ENCODE results near the gene IL24. TPM values are rescaled to one million over a fixed set of nuclear protein-coding genes. Genes with fewer than 3 reads are reported as not detected.

IL24 gene
- total RNA-seq, 6 donors from 2014 or later, result 0.24 TPM; not detected in 5

DNA sequence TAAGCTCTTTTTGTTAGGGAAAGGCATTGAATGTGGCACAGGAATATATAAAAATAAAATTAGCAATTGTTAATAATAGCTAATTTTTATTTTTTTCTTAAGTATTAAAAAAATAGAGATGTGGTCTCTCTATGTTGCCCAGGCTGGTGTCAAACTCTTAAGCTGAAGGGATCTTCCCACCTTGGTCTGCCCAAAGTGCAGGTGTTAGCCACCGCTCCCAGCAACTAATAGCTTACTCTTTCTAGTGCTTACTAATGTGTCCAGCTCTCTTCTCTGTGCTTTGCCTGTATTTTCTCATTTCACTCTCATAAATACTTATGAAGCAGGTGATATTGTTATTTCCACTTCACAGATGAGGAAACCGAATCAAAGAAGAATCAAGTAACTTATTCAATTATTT lies 13.4 kb upstream of the IL24 start:
- H3K27ac ChIP-seq, result no peak overlapping the region
- 88 to 95% methylated on average over 2 of the region's 2 CpGs for WGBS, 2 donors
- ATAC-seq (ENCODE audit: low FRiP score in 2 of 2) (no peak), DNase-seq (no peak)
- H3K36me3 ChIP-seq, result no peaks in the 10 kb centered on the region
- TF ChIP-seq EP300 (IDR thresholded peaks at IDR 0.05) (no peak), POLR2AphosphoS5 (IDR thresholded peaks at IDR 0.05) (no peak), POLR2A (IDR thresholded peaks at IDR 0.05) (no peak)
- TF ChIP-seq, protein P1, sequence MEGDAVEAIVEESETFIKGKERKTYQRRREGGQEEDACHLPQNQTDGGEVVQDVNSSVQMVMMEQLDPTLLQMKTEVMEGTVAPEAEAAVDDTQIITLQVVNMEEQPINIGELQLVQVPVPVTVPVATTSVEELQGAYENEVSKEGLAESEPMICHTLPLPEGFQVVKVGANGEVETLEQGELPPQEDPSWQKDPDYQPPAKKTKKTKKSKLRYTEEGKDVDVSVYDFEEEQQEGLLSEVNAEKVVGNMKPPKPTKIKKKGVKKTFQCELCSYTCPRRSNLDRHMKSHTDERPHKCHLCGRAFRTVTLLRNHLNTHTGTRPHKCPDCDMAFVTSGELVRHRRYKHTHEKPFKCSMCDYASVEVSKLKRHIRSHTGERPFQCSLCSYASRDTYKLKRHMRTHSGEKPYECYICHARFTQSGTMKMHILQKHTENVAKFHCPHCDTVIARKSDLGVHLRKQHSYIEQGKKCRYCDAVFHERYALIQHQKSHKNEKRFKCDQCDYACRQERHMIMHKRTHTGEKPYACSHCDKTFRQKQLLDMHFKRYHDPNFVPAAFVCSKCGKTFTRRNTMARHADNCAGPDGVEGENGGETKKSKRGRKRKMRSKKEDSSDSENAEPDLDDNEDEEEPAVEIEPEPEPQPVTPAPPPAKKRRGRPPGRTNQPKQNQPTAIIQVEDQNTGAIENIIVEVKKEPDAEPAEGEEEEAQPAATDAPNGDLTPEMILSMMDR (IDR thresholded peaks at IDR 0.05), result no peak
- no peak overlapping the region for H3K4me3 ChIP-seq
- no peaks in the 10 kb centered on the region for H3K4me1 ChIP-seq
- no peaks in the 10 kb centered on the region for H3K9me3 ChIP-seq
- no peaks in the 10 kb centered on the region for H3K27me3 ChIP-seq

- peaks cover 3 to 7% (median 6%) of the 10 kb centered on the region in 4 donors for H3K4me1 ChIP-seq
- TF ChIP-seq POLR2AphosphoS5 (IDR thresholded peaks at IDR 0.05) (no peak), EP300 (IDR thresholded peaks at IDR 0.05) (no peak), POLR2A (IDR thresholded peaks at IDR 0.05) (no peak)
- TF ChIP-seq, protein P1 (IDR thresholded peaks at IDR 0.05), result no peak
- H3K9me3 ChIP-seq, result no peaks in the 10 kb centered on the region
- no peak overlapping the region for H3K4me3 ChIP-seq
- DNase-seq, result no peak
- WGBS, 2 donors, result 80 to 87% methylated on average over 3 of the region's 3 CpGs
- ATAC-seq (ENCODE audit: low FRiP score in 2 of 2), result no peak
- no peaks in the 10 kb centered on the region for H3K27me3 ChIP-seq
- H3K27ac ChIP-seq, result no peak overlapping the region
- no peaks in the 10 kb centered on the region for H3K36me3 ChIP-seq
Measured at GRCh38 chr1:206885341-206886060, 11.7 kb upstream of the IL24 start.

GRCh38 chr1:206886831-206887230 lies 10.4 kb upstream of the IL24 start:
- H3K4me1 ChIP-seq, result peaks cover 11 to 17% (median 12%) of the 10 kb centered on the region in 4 donors
- no peaks in the 10 kb centered on the region for H3K36me3 ChIP-seq
- WGBS, 2 donors, result 85 to 100% methylated on average over 1 of the region's 1 CpG
- TF ChIP-seq POLR2A (IDR thresholded peaks at IDR 0.05), result no peak
- TF ChIP-seq POLR2AphosphoS5 (IDR thresholded peaks at IDR 0.05), result no peak
- TF ChIP-seq EP300 (IDR thresholded peaks at IDR 0.05), result no peak
- TF ChIP-seq, protein P1 (IDR thresholded peaks at IDR 0.05), result no peak
- no peaks in the 10 kb centered on the region for H3K27me3 ChIP-seq
- H3K27ac ChIP-seq, result no peak overlapping the region
- DNase-seq (no peak), ATAC-seq (ENCODE audit: low FRiP score in 2 of 2) (no peak)
- no peaks in the 10 kb centered on the region for H3K9me3 ChIP-seq
- H3K4me3 ChIP-seq, result no peak overlapping the region

- 52 to 54% methylated on average over 4 of the region's 4 CpGs for WGBS, 2 donors
Measured at GRCh38 chr1:206887701-206888100, 9.5 kb upstream of the IL24 start.

More at GRCh38 chr1:206887701-206888100, 9.5 kb upstream of the IL24 start:
- Histone ChIP-seq H3K27ac (no peak overlapping the region), H3K4me3 (no peak overlapping the region), H3K4me1 (peaks cover 12 to 17% (median 14%) of the 10 kb centered on the region in 4 donors), H3K9me3 (no peaks in the 10 kb centered on the region), H3K36me3 (no peaks in the 10 kb centered on the region), H3K27me3 (no peaks in the 10 kb centered on the region)
- TF ChIP-seq POLR2A (IDR thresholded peaks at IDR 0.05) (no peak), EP300 (IDR thresholded peaks at IDR 0.05) (no peak), POLR2AphosphoS5 (IDR thresholded peaks at IDR 0.05) (no peak)
- TF ChIP-seq, protein P1 (IDR thresholded peaks at IDR 0.05), result no peak
- no peak for ATAC-seq (ENCODE audit: low FRiP score in 2 of 2)
- DNase-seq, result no peak

Measured in upper lobe of left lung (tissue), 6 donors.